ENCODE data around the gene PNLIPRP1.

PNLIPRP1 gene

DNA sequence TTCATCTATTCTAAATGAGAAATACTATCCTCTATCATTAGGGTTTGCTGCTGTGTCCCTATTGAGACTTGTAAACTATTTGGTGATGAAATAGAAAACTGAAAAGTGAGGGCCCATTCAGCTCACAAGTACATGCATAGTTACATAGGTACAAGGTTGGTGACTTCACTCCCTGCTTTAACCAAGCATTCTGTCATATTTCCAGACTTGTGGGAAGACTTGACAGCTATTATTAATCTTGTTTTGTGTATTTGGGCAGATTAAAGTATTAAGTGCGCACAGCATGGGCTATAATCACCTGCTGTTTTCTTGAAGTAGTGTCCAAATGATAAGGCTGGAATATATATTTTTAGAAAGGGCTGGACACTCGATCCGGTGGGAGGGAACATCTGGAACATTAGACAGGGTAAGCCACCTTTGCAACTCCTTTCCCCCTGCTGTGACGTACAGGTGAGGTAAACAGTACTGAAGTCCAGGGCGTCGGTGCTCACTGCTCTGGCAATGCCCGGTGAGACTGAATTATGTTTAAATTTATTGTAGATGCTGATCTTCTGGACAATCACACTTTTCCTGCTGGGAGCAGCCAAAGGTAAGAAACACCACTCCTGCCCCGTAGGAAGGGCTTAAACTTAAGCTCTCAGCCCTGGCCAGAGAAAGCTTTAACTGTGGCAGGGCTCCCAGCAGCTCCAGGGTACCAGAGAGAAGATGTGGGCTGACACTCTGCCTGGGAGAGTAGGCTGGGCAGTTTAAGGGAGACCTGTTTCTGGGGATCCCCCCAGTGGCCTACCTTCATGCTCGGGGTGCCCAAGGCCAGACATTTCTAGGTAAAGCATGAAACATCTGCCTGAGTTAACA lies at the start of gene PNLIPRP1:
Gene PNLIPRP1 (plus strand): TSS at position 370 of the 855 bp plus-strand sequence. CDS start 171 bp downstream, at position 541.
- Histone ChIP-seq H3K9ac (ENCODE audit: low read depth, low read length) (no peak within 1 kb of the TSS), H3K4me1 (ENCODE audit: insufficient read depth, low read length) (no peaks in the 10 kb centered on the region), H3K27ac (ENCODE audit: low read length) (no peak within 1 kb of the TSS), H3K9me3 (ENCODE audit: insufficient read depth, low read depth, low read length) (no peaks in the 10 kb centered on the region), H3K4me3 (ENCODE audit: low read length) (no peak within 1 kb of the TSS), H3K27me3 (ENCODE audit: insufficient read depth, low read length) (no peaks in the 10 kb centered on the region), H3K36me3 (ENCODE audit: insufficient read depth, low read depth, low read length) (no peaks in the 10 kb centered on the region)

DNA sequence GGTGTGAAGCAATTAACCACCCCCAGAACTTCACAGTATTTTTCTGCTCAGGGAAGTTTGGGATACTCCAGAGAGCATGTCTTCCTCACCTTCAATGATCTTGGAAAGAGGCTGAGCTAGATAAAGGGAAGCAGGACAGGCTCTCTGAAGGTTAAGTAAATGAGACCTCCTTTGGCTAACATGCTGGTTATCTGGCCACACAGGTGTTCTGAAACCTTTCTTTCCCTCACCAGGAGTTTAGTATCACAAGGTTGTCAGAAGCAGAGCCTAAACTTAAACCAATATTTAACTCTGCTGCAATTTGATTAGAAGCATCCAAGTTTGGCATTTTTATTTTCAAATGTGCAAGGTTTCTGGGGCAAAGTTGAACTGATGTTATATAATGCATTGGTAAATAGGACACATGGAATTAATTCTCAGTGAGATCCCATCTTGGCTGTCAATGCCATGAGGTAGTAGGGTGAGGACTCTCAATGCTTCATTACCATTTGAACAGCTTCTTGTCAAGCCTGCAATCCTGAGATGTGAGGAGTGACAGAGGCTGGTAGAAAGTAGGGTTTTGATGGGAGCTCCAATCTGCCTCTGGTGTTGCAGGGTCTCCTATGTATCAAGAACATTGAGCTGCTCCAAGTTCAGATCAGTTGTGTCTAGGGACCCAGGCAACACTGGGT lies 48.6 kb upstream of the PNLIPRP1 start:
- Histone ChIP-seq H3K9me3 (ENCODE audit: insufficient read depth, low read depth, low read length) (peaks cover 10% of the 10 kb centered on the region), H3K4me3 (ENCODE audit: low read length) (no peak overlapping the region), H3K27ac (ENCODE audit: low read length) (no peak overlapping the region), H3K9ac (ENCODE audit: low read depth, low read length) (no peak overlapping the region), H3K4me1 (ENCODE audit: insufficient read depth, low read length) (peaks cover 7% of the 10 kb centered on the region; the same call in 1 of the 2 replicates), H3K27me3 (ENCODE audit: insufficient read depth, low read length) (no peaks in the 10 kb centered on the region), H3K36me3 (ENCODE audit: insufficient read depth, low read depth, low read length) (no peaks in the 10 kb centered on the region)

DNA sequence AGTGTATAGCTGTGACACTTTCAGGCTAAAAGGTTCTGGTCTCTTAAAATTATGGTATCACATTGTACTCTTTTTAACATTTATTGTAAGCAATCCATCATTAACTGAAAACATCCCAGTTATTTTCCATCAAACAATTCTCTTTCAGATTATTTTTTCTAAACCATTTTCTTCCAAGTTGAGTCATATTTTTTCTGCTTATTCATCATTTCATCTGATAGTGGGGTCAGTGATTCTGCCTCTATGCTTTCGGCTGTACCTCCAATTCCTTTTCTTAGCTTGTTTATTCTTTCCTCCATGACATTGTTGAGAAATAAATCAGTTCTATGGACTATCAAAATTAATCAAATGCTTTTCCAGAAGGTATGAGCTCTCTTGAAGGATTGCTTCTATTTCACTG lies 45.6 kb upstream of the PNLIPRP1 start:
- H3K36me3 ChIP-seq (ENCODE audit: insufficient read depth, low read depth, low read length): no peaks in the 10 kb centered on the region
- H3K9me3 ChIP-seq (ENCODE audit: insufficient read depth, low read depth, low read length): no peaks in the 10 kb centered on the region
- H3K9ac ChIP-seq (ENCODE audit: low read depth, low read length): no peak overlapping the region
- peaks cover 7% of the 10 kb centered on the region; the same call in 1 of the 2 replicates for H3K4me1 ChIP-seq (ENCODE audit: insufficient read depth, low read length)
- no peak overlapping the region for H3K27ac ChIP-seq (ENCODE audit: low read length)
- no peaks in the 10 kb centered on the region for H3K27me3 ChIP-seq (ENCODE audit: insufficient read depth, low read length)
- no peak overlapping the region for H3K4me3 ChIP-seq (ENCODE audit: low read length)

GRCh38 chr10:116545756-116546155 lies 45.0 kb upstream of the PNLIPRP1 start, which contains the start of gene PNLIP:
TSS of gene PNLIP (plus strand) at chr10:116545931. CDS start at chr10:116546093, 162 bp downstream.
- Histone ChIP-seq H3K27me3 (ENCODE audit: insufficient read depth, low read length) (no peaks in the 10 kb centered on the region), H3K4me3 (ENCODE audit: low read length) (no peak within 1 kb of the TSS), H3K36me3 (ENCODE audit: insufficient read depth, low read depth, low read length) (no peaks in the 10 kb centered on the region), H3K9me3 (ENCODE audit: insufficient read depth, low read depth, low read length) (no peaks in the 10 kb centered on the region), H3K4me1 (ENCODE audit: insufficient read depth, low read length) (peaks cover 7% of the 10 kb centered on the region; the same call in 1 of the 2 replicates), H3K9ac (ENCODE audit: low read depth, low read length) (no peak within 1 kb of the TSS), H3K27ac (ENCODE audit: low read length) (no peak within 1 kb of the TSS)

GRCh38 chr10:116548301-116548700 lies 42.5 kb upstream of the PNLIPRP1 start:
- Histone ChIP-seq H3K9me3 (ENCODE audit: insufficient read depth, low read depth, low read length) (no peaks in the 10 kb centered on the region), H3K36me3 (ENCODE audit: insufficient read depth, low read depth, low read length) (no peaks in the 10 kb centered on the region), H3K9ac (ENCODE audit: low read depth, low read length) (no peak overlapping the region), H3K4me1 (ENCODE audit: insufficient read depth, low read length) (no peaks in the 10 kb centered on the region), H3K27ac (ENCODE audit: low read length) (no peak overlapping the region), H3K27me3 (ENCODE audit: insufficient read depth, low read length) (no peaks in the 10 kb centered on the region), H3K4me3 (ENCODE audit: low read length) (no peak overlapping the region)

DNA sequence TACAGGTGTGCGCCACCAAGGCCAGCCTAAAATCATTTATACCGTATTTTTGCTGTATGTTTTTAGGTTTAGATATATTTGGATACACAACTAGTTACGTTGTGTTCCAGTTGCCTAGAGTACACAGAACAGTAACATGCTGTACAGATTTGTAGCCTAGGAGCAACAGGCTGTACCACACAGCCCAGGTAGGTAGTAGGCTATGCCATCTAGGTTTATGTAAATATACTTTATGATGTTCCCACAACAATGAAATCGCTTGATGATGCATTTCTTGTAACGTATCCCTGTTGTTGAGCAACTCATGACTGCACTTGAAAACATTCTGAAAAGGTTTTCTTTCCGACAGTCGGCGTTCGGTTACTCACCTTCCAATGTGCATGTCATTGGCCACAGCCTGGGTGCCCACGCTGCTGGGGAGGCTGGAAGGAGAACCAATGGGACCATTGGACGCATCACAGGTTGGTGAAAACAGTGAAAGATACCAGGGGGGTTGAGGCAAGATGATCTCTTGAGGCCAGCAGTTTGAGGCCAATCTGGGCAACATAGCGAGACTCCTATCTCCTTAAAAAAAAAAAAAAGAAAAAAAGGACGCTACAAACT lies 37.3 kb upstream of the PNLIPRP1 start:
- Histone ChIP-seq H3K27ac (ENCODE audit: low read length) (no peak overlapping the region), H3K4me1 (ENCODE audit: insufficient read depth, low read length) (peaks cover 7% of the 10 kb centered on the region; the same call in 1 of the 2 replicates), H3K4me3 (ENCODE audit: low read length) (no peak overlapping the region), H3K9me3 (ENCODE audit: insufficient read depth, low read depth, low read length) (no peaks in the 10 kb centered on the region), H3K9ac (ENCODE audit: low read depth, low read length) (no peak overlapping the region), H3K36me3 (ENCODE audit: insufficient read depth, low read depth, low read length) (no peaks in the 10 kb centered on the region), H3K27me3 (ENCODE audit: insufficient read depth, low read length) (no peaks in the 10 kb centered on the region)

GRCh38 chr10:116554628-116555027 lies 36.1 kb upstream of the PNLIPRP1 start:
- H3K27me3 ChIP-seq (ENCODE audit: insufficient read depth, low read length): no peaks in the 10 kb centered on the region
- H3K4me3 ChIP-seq (ENCODE audit: low read length): no peak overlapping the region
- peaks cover 7% of the 10 kb centered on the region; the same call in 1 of the 2 replicates for H3K4me1 ChIP-seq (ENCODE audit: insufficient read depth, low read length)
- no peaks in the 10 kb centered on the region for H3K36me3 ChIP-seq (ENCODE audit: insufficient read depth, low read depth, low read length)
- no peaks in the 10 kb centered on the region for H3K9me3 ChIP-seq (ENCODE audit: insufficient read depth, low read depth, low read length)
- H3K9ac ChIP-seq (ENCODE audit: low read depth, low read length): no peak overlapping the region
- no peak overlapping the region for H3K27ac ChIP-seq (ENCODE audit: low read length)

GRCh38 chr10:116555880-116556279 lies 34.9 kb upstream of the PNLIPRP1 start:
- Histone ChIP-seq H3K36me3 (ENCODE audit: insufficient read depth, low read depth, low read length) (no peaks in the 10 kb centered on the region), H3K4me1 (ENCODE audit: insufficient read depth, low read length) (peaks cover 7% of the 10 kb centered on the region; the same call in 1 of the 2 replicates), H3K27ac (ENCODE audit: low read length) (no peak overlapping the region), H3K4me3 (ENCODE audit: low read length) (no peak overlapping the region), H3K9me3 (ENCODE audit: insufficient read depth, low read depth, low read length) (no peaks in the 10 kb centered on the region), H3K27me3 (ENCODE audit: insufficient read depth, low read length) (no peaks in the 10 kb centered on the region), H3K9ac (ENCODE audit: low read depth, low read length) (no peak overlapping the region)

DNA sequence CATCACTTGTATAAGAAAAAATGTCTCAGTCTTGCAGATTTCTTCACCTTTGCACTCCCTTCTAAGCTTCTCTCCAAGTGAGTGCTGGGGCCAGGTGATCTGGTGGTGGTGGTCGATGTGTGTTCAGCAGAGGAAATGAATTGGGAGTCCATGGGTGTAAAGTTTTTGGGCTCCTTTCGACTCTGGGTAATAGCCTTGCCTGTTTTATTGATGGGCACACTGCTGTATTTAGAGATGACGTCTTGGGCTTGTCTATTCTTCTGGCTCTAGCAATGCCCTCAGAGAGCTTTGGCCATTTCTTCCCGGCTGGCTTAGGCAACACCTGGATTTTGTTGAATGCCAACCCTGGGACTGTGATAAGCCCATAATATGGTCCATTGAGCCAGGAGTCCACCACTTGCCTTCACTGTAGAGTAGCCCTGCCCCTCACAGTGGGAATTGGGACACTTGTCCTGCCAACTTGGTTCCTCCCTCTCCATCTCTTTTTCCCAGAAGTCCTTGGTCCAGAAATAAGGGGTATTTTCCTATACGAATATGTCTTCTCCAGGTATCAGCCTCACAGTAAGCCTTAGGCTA lies 33.4 kb upstream of the PNLIPRP1 start:
- Histone ChIP-seq H3K27ac (ENCODE audit: low read length) (no peak overlapping the region), H3K4me3 (ENCODE audit: low read length) (no peak overlapping the region), H3K9ac (ENCODE audit: low read depth, low read length) (no peak overlapping the region), H3K4me1 (ENCODE audit: insufficient read depth, low read length) (peaks cover 7% of the 10 kb centered on the region; the same call in 1 of the 2 replicates), H3K9me3 (ENCODE audit: insufficient read depth, low read depth, low read length) (no peaks in the 10 kb centered on the region), H3K36me3 (ENCODE audit: insufficient read depth, low read depth, low read length) (no peaks in the 10 kb centered on the region), H3K27me3 (ENCODE audit: insufficient read depth, low read length) (no peaks in the 10 kb centered on the region)

DNA sequence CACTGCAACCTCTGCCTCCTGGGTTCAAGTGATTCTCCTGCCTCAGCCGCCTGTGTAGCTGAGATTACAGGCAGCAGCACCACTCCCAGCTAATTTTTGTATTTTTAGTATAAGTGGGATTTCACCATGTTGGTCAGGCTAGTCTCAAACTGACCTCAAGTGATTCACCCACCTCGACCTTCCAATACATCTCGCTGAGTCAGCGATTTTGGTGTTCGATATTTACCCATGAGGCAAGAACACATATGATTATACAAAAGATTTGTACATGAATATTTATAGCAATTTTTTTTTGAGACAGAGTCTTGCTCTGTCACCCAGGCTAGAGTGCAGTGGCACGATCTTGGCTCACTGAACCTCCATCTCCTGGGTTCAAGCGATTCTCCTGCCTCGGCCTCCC lies 25.2 kb upstream of the PNLIPRP1 start:
- Histone ChIP-seq H3K4me1 (ENCODE audit: insufficient read depth, low read length) (no peaks in the 10 kb centered on the region), H3K9ac (ENCODE audit: low read depth, low read length) (no peak overlapping the region), H3K36me3 (ENCODE audit: insufficient read depth, low read depth, low read length) (no peaks in the 10 kb centered on the region), H3K4me3 (ENCODE audit: low read length) (no peak overlapping the region), H3K9me3 (ENCODE audit: insufficient read depth, low read depth, low read length) (no peaks in the 10 kb centered on the region), H3K27ac (ENCODE audit: low read length) (no peak overlapping the region), H3K27me3 (ENCODE audit: insufficient read depth, low read length) (no peaks in the 10 kb centered on the region)

DNA sequence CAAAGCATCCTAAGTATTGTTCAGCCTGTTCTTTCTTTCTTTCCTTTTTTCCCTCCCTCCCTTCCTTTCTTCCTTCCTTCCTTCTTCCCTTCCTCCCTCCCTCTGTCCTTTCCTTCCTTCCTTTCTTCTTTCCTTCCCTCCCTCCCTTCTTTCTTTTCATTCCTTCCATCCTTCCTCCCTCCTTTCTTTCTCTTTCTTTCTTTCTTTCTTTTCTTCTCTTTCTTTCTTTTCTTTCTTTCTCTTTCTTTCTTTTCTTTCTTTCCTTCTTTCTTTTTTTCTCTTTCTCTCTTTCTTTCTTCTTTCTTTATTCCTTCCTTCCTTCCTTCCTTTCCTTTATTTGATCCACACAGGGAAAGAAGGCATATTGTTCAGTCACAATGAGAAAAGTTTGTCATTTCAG lies 23.8 kb upstream of the PNLIPRP1 start:
- no peaks in the 10 kb centered on the region for H3K4me1 ChIP-seq (ENCODE audit: insufficient read depth, low read length)
- no peak overlapping the region for H3K27ac ChIP-seq (ENCODE audit: low read length)
- H3K4me3 ChIP-seq (ENCODE audit: low read length): no peak overlapping the region
- no peaks in the 10 kb centered on the region for H3K9me3 ChIP-seq (ENCODE audit: insufficient read depth, low read depth, low read length)
- H3K9ac ChIP-seq (ENCODE audit: low read depth, low read length): no peak overlapping the region
- H3K27me3 ChIP-seq (ENCODE audit: insufficient read depth, low read length): no peaks in the 10 kb centered on the region
- no peaks in the 10 kb centered on the region for H3K36me3 ChIP-seq (ENCODE audit: insufficient read depth, low read depth, low read length)

Measured in iPS-20b (cell line).